OCI-LY3 (cell line): ENCODE measurements around the gene PLAAT4.
"Not testable (repeated sequence)": the region's sequence is repeated elsewhere in the genome, so short reads cannot be mapped to it uniquely, and the experiment has no call there.

Experiments used
- H2AFZ ChIP-seq: fragments of 200-600, 300-600 bp; shearing (Covaris generic); 2 replicates; pipeline ENCODE4 v1.6.0; 2014; ENCODE audit warnings: antibody characterized with exemption, low read depth, low read length
- H3K27ac ChIP-seq: fragments of 200-600, 300-600 bp; sonication (generic); 2 replicates; pipeline ENCODE4 v1.5.1; 2014; ENCODE audit warnings: mild to moderate bottlenecking, low read length, moderate library complexity, mixed read lengths
- H3K27me3 ChIP-seq: fragments of 200-600, 300-600 bp; sonication (generic); 2 replicates; pipeline ENCODE4 v1.6.1; 2014; ENCODE audit warnings: low read depth, low read length, mixed read lengths
- H3K36me3 ChIP-seq: fragments of 200-600, 300-600 bp; sonication (generic); replicated peaks from 2 replicates; pipeline ENCODE3; 2014; ENCODE audit warnings: low read depth, low read length, mixed read lengths
- H3K4me1 ChIP-seq: fragments of 300-600, 200-600 bp; sonication (generic); 2 replicates; pipeline ENCODE4 v1.6.1; 2014; ENCODE audit warnings: low read length, mixed read lengths
- H3K4me2 ChIP-seq: fragments of 200-600, 300-600 bp; sonication (generic); 2 replicates; pipeline ENCODE4 v1.6.1; 2014; ENCODE audit warnings: low read length, mixed read lengths
- H3K4me3 ChIP-seq: fragments of 300-600, 200-600 bp; sonication (generic); 2 replicates; pipeline ENCODE4 v1.5.1; 2014; ENCODE audit warnings: antibody characterized with exemption, mild to moderate bottlenecking, low read length, moderate library complexity
- H3K79me2 ChIP-seq: fragments of 300-600, 200-600 bp; shearing (Covaris generic); 2 replicates; pipeline ENCODE4 v1.6.1; 2014; ENCODE audit warnings: mild to moderate bottlenecking, low read length, mixed read lengths
- H3K9ac ChIP-seq: fragments of 300-600, 200-600 bp; shearing (Covaris generic); 2 replicates; pipeline ENCODE4 v1.6.0; 2014; ENCODE audit warnings: mild to moderate bottlenecking, low read length, moderate library complexity
- H3K9me3 ChIP-seq: fragments of 200-600, 300-600 bp; shearing (Covaris generic); 2 replicates; pipeline ENCODE4 v1.6.1; 2014; ENCODE audit warnings: low read length, mixed read lengths; ENCODE audit not compliant: insufficient read depth
- H4K20me1 ChIP-seq: fragments of 200-600, 300-600 bp; sonication (generic); 2 replicates; pipeline ENCODE4 v1.6.1; 2016; ENCODE audit warnings: low read length, mixed read lengths; ENCODE audit not compliant: insufficient read depth
- CTCF ChIP-seq: fragments of 200-600, 300-600 bp; sonication (generic); IDR thresholded peaks from 2 replicates; pipeline ENCODE4 v1.5.1; 2014; ENCODE audit warnings: antibody characterized with exemption, low read length, low read depth
- EZH2phosphoT487 ChIP-seq: fragments of 200-600 bp; shearing (Covaris generic); IDR thresholded peaks from 2 replicates; pipeline ENCODE4 v1.6.1; 2018; ENCODE audit warnings: antibody characterized with exemption, mixed run types, low read depth

Gene PLAAT4

GRCh38 chr11:63543711-63544110, 7.1 kb downstream of the PLAAT4 start:
- Histone ChIP-seq H3K36me3 (no peaks in the 10 kb centered on the region), H3K9ac (no peak overlapping the region), H3K27ac (no peak overlapping the region), H3K9me3 (no peaks in the 10 kb centered on the region), H2AFZ (no peak overlapping the region), H3K4me2 (no peak overlapping the region), H3K4me1 (peaks cover 8% of the 10 kb centered on the region), H3K4me3 (no peak overlapping the region), H4K20me1 (no peaks in the 10 kb centered on the region), H3K27me3 (peaks cover 10% of the 10 kb centered on the region), H3K79me2 (no peaks in the 10 kb centered on the region)
- TF ChIP-seq EZH2phosphoT487 (no peak), CTCF (no peak)

- H3K27me3 ChIP-seq, result peaks cover 6% of the 10 kb centered on the region
- no peaks in the 10 kb centered on the region for H3K36me3 ChIP-seq
- H3K9me3 ChIP-seq, result no peaks in the 10 kb centered on the region
- no peak overlapping the region for H3K27ac ChIP-seq
- no peak overlapping the region for H2AFZ ChIP-seq
- no peaks in the 10 kb centered on the region for H3K79me2 ChIP-seq
- H3K4me2 ChIP-seq, result no peak overlapping the region
- no peak overlapping the region for H3K4me3 ChIP-seq
- H3K9ac ChIP-seq, result no peak overlapping the region
- no peaks in the 10 kb centered on the region for H4K20me1 ChIP-seq
- TF ChIP-seq EZH2phosphoT487, result no peak
- TF ChIP-seq CTCF, result no peak
- peaks cover 8% of the 10 kb centered on the region for H3K4me1 ChIP-seq
These were observed 10.5 kb downstream of the PLAAT4 start for GRCh38 chr11:63547061-63547460.

GRCh38 chr11:63548178-63548577, 11.6 kb downstream of the PLAAT4 start:
- TF ChIP-seq CTCF (no peak), EZH2phosphoT487 (no peak)
- no peak overlapping the region for H3K4me3 ChIP-seq
- H3K9me3 ChIP-seq, result no peaks in the 10 kb centered on the region
- H3K4me2 ChIP-seq, result no peak overlapping the region
- H3K79me2 ChIP-seq, result no peaks in the 10 kb centered on the region
- H3K27ac ChIP-seq, result no peak overlapping the region
- no peaks in the 10 kb centered on the region for H3K36me3 ChIP-seq
- no peaks in the 10 kb centered on the region for H3K27me3 ChIP-seq
- H3K9ac ChIP-seq, result no peak overlapping the region
- peaks cover 13% of the 10 kb centered on the region for H3K4me1 ChIP-seq
- H2AFZ ChIP-seq, result no peak overlapping the region
- H4K20me1 ChIP-seq, result no peaks in the 10 kb centered on the region

DNA sequence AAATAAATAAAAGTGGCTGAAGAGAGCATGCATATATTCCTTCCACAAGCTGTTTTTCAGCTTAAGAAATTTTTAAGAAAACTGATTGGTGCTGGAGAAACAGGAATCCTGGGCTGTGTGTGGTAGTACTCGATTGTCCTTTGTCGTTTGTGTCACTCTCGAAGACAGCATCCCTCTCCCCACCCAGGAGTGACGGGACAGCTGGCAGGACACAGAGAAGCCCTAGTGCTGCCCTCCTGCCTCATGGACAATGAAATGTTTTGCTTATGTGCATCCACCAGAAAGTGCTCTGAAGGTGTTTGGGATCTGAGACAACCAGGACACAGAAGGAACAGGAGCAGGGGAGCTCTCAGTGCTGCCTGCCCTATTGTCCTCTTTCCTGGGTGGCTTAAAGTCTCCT, 12.8 kb downstream of the PLAAT4 start:
- H3K27ac ChIP-seq, result no peak overlapping the region
- no peak overlapping the region for H3K4me2 ChIP-seq
- H3K4me1 ChIP-seq, result peaks cover 14% of the 10 kb centered on the region
- H3K79me2 ChIP-seq, result no peaks in the 10 kb centered on the region
- H2AFZ ChIP-seq, result no peak overlapping the region
- H3K9ac ChIP-seq, result no peak overlapping the region
- TF ChIP-seq EZH2phosphoT487 (no peak), CTCF (no peak)
- no peak overlapping the region for H3K4me3 ChIP-seq
- H3K27me3 ChIP-seq, result no peaks in the 10 kb centered on the region; the same call in 1 of the 2 replicates
- H3K9me3 ChIP-seq, result no peaks in the 10 kb centered on the region
- H4K20me1 ChIP-seq, result no peaks in the 10 kb centered on the region
- H3K36me3 ChIP-seq, result no peaks in the 10 kb centered on the region

DNA sequence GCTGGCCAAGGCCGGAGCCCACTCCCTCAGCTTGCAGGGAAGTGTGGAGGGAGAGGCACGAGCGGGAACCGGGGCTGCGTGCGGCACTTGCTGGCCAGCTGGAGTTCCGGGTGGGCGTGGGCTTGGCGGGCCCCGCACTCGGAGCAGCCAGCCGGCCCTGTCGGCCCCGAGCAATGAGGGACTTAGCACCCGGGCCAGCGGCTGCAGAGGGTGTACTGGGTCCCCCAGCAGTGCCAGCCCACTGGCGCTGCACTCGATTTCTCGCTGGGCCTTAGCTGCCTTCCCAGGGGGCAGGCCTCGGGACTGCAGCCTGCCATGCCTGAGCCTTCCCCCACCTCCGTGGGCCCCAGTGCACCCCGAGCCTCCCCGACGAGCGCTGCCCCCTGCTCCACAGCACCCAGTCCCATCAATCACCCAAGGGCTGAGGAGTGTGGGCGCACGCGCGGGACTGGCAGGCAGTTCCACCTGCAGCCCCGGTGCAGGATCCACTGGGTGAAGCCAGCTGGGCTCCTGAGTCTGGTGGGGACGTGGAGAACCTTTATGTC, 13.6 kb downstream of the PLAAT4 start:
- H3K27ac ChIP-seq, H3K9ac ChIP-seq, H2AFZ ChIP-seq, H3K79me2 ChIP-seq, H4K20me1 ChIP-seq, H3K4me2 ChIP-seq, H3K36me3 ChIP-seq, H3K9me3 ChIP-seq, H3K27me3 ChIP-seq, H3K4me3 ChIP-seq: not testable (repeated sequence)
- peaks cover 14% of the 10 kb centered on the region for H3K4me1 ChIP-seq
